PFSK-1 (cell line): ENCODE measurements around the gene CERS6. TPM values are rescaled to one million over a fixed set of nuclear protein-coding genes. Genes with fewer than 3 reads are reported as not detected.

Experiments used
- FOXP2 ChIP-seq: optimal IDR thresholded peaks from 2 replicates; pipeline ENCODE3; 2011; ENCODE audit warnings: borderline replicate concordance, control low read depth, inconsistent platforms; ENCODE audit not compliant: insufficient read depth; ENCODE audit errors: extremely low read length, extremely low read depth
- POLR2AphosphoS5 ChIP-seq: IDR thresholded peaks from 2 replicates; pipeline ENCODE4 v1.6.1; 2012; ENCODE audit warnings: low read depth, mild to moderate bottlenecking, control low read depth, low read length, moderate library complexity
- REST ChIP-seq, 2 experiments: IDR thresholded peaks; 2 replicates each; pipeline versions ENCODE4 v1.6.1 to v1.8.0; 2011 to 2012; ENCODE audit warnings: low read depth in 2 of 2, low read length in 2 of 2, control low read depth in 1 of 2, inconsistent platforms in 1 of 2, mild to moderate bottlenecking in 1 of 2, moderate library complexity in 1 of 2; ENCODE audit not compliant: insufficient read depth in 1 of 2
- SIN3A ChIP-seq: IDR thresholded peaks from 2 replicates; pipeline ENCODE4 v1.6.1; 2012; ENCODE audit warnings: mild to moderate bottlenecking, low read length, moderate library complexity, borderline replicate concordance; ENCODE audit not compliant: insufficient read depth
- TAF1 ChIP-seq: IDR thresholded peaks from 2 replicates; pipeline ENCODE4 v1.6.1; 2012; ENCODE audit warnings: low read length, control low read depth, borderline replicate concordance; ENCODE audit not compliant: insufficient read depth
- polyA plus RNA-seq: library from polyadenylated mRNA; unstranded; fragments of >200 nt; gene quantifications from one replicate; pipeline ENCODE4 v1.2.1, GENCODE V29; 2012; ENCODE audit warnings: low read depth, missing spikeins; ENCODE audit not compliant: insufficient read length

The CERS6 gene
- 4.0 TPM for polyA plus RNA-seq

- TF ChIP-seq SIN3A (no peak), FOXP2 (peak; percentile 65), REST (IDR thresholded peaks at IDR 0.05; ENCODE audit: insufficient read depth in 1 of 2, low read depth in 2 of 2, low read length in 2 of 2) (no peak), POLR2AphosphoS5 (peak; percentile 16; the same call in 1 of the 2 replicates), TAF1 (no peak)
Measured at GRCh38 chr2:168455645-168456520, at the start of gene CERS6. CERS6 (plus strand) TSS chr2:168456272; CDS start chr2:168456449, 177 bp downstream.

GRCh38 chr2:168416555-168416954 is 39.5 kb upstream of the CERS6 start:
- no peak for TF ChIP-seq TAF1
- TF ChIP-seq POLR2AphosphoS5, result no peak
- no peak for TF ChIP-seq FOXP2
- TF ChIP-seq SIN3A, result no peak
- no peak for TF ChIP-seq REST (IDR thresholded peaks at IDR 0.05; ENCODE audit: insufficient read depth in 1 of 2, low read depth in 2 of 2, low read length in 2 of 2)

- no peak for TF ChIP-seq POLR2AphosphoS5
- no peak for TF ChIP-seq SIN3A
- TF ChIP-seq FOXP2, result no peak
- no peak for TF ChIP-seq REST (IDR thresholded peaks at IDR 0.05; ENCODE audit: insufficient read depth in 1 of 2, low read depth in 2 of 2, low read length in 2 of 2)
- no peak for TF ChIP-seq TAF1
Measured at GRCh38 chr2:168422584-168422983, 33.5 kb upstream of the CERS6 start.

GRCh38 chr2:168424112-168424951 is 31.7 kb upstream of the CERS6 start:
- no peak for TF ChIP-seq REST (IDR thresholded peaks at IDR 0.05; ENCODE audit: insufficient read depth in 1 of 2, low read depth in 2 of 2, low read length in 2 of 2)
- no peak for TF ChIP-seq FOXP2
- no peak for TF ChIP-seq SIN3A
- no peak for TF ChIP-seq POLR2AphosphoS5
